H1 (cell line): ENCODE results near the gene MTMR4. TPM values are rescaled to one million over a fixed set of nuclear protein-coding genes. Genes with fewer than 3 reads are reported as not detected.

Experiments
- CTCF ChIA-PET: fragments of 300-600 bp; sonication (Branson Sonifier 250); formaldehyde crosslinking; loops from one replicate; lab custom pipeline; 2021; ENCODE audit not compliant: partially characterized antibody; lab: Charles Lee
- POLR2A ChIA-PET: fragments of 300-600 bp; sonication (Branson Sonifier 250); formaldehyde crosslinking; loops from one replicate; lab custom pipeline; 2021; ENCODE audit warnings: inconsistent platforms; ENCODE audit not compliant: partially characterized antibody; lab: Charles Lee
- DNase-seq, 2 experiments: peaks; one replicate each; pipeline versions ENCODE4 v3.0.0 to v3.0.0-alpha.2; 2010 to 2022; ENCODE audit warnings: low spot score in 2 of 2, low read depth in 1 of 2, mixed read lengths in 1 of 2
- FAIRE-seq: peaks from 2 replicates; lab custom pipeline; 2011; peaks lifted over from hg19 to GRCh38; lab: Jason Lieb, UNC
- H2AFZ ChIP-seq: 2 replicates; pipeline ENCODE4 v1.8.1; 2012; ENCODE audit warnings: low read length, inconsistent platforms
- H2AK5ac ChIP-seq: 2 replicates; pipeline ENCODE4 v1.6.1; 2013; ENCODE audit warnings: low read depth, low read length
- H2BK120ac ChIP-seq: replicated peaks from 2 replicates; pipeline ENCODE3; 2013; ENCODE audit warnings: low read depth, low read length, inconsistent platforms
- H2BK12ac ChIP-seq: 2 replicates; pipeline ENCODE4 v1.6.1; 2013; ENCODE audit warnings: low read depth, low read length
- H2BK15ac ChIP-seq: 2 replicates; pipeline ENCODE4 v1.6.1; 2013; ENCODE audit warnings: low read length
- H2BK20ac ChIP-seq: 2 replicates; pipeline ENCODE4 v1.6.1; 2013; ENCODE audit warnings: low read length
- H2BK5ac ChIP-seq: 2 replicates; pipeline ENCODE4 v1.6.1; 2013; ENCODE audit warnings: low read depth, low read length
- H3K14ac ChIP-seq: 2 replicates; pipeline ENCODE4 v1.6.1; 2013; ENCODE audit warnings: inconsistent platforms; ENCODE audit not compliant: insufficient read length
- H3K18ac ChIP-seq: 2 replicates; pipeline ENCODE4 v1.6.1; 2013; ENCODE audit warnings: low read length; ENCODE audit errors: extremely low read depth
- H3K23ac ChIP-seq: 2 replicates; pipeline ENCODE4 v1.6.1; 2013; ENCODE audit warnings: inconsistent platforms; ENCODE audit not compliant: insufficient read length
- H3K23me2 ChIP-seq: 2 replicates; pipeline ENCODE4 v1.6.1; 2013; ENCODE audit warnings: low read depth, low read length
- H3K27ac ChIP-seq: 2 replicates; pipeline ENCODE4 v1.6.1; 2011; ENCODE audit warnings: low read depth, low read length, inconsistent platforms
- H3K27me3 ChIP-seq, 4 experiments: replicated peaks in 1 of 4; 1 replicate in 1 of 4; 2 replicates in 3 of 4; pipeline versions ENCODE4 v1.6.1 to v1.8.1; 2011 to 2013; ENCODE audit warnings: low read length in 3 of 4, mild to moderate bottlenecking in 3 of 4, inconsistent platforms in 2 of 4, mixed read lengths in 2 of 4, moderate library complexity in 1 of 4; ENCODE audit not compliant: control insufficient read depth in 3 of 4, insufficient read depth in 3 of 4; ENCODE audit errors: extremely low read depth in 1 of 4
- H3K36me3 ChIP-seq, 4 experiments: 2 replicates each; pipeline versions ENCODE4 v1.6.1 to v1.8.1; 2011 to 2013; ENCODE audit warnings: mild to moderate bottlenecking in 4 of 4, low read length in 3 of 4, moderate library complexity in 2 of 4, control low read depth in 1 of 4, inconsistent platforms in 1 of 4; ENCODE audit not compliant: insufficient read depth in 4 of 4, control insufficient read depth in 2 of 4
- H3K4ac ChIP-seq: replicated peaks from 2 replicates; pipeline ENCODE3; 2013; ENCODE audit warnings: low read length, low read depth, mixed read lengths, inconsistent platforms; ENCODE audit not compliant: insufficient read length
- H3K4me1 ChIP-seq, 4 experiments: replicated peaks in 1 of 4; 1 replicate in 1 of 4; 2 replicates in 3 of 4; pipeline versions ENCODE4 v1.6.1 to v1.8.1; 2011 to 2013; ENCODE audit warnings: low read length in 3 of 4, inconsistent platforms in 2 of 4, mixed read lengths in 1 of 4; ENCODE audit not compliant: insufficient read depth in 4 of 4, control insufficient read depth in 3 of 4
- H3K4me2 ChIP-seq, 2 experiments: 2 replicates each; pipeline versions ENCODE4 v1.6.1 to v1.8.1; 2011 to 2013; ENCODE audit warnings: low read depth in 2 of 2, low read length in 2 of 2, control low read depth in 1 of 2, inconsistent platforms in 1 of 2, mild to moderate bottlenecking in 1 of 2; ENCODE audit not compliant: insufficient read depth in 1 of 2
- H3K4me3 ChIP-seq, 4 experiments: fragments of 200-600, 300-600 bp in 1 of 4; sonication (generic), shearing (Covaris generic), sonication (Bioruptor Twin) in 1 of 4; 2 replicates each; pipeline versions ENCODE4 v1.5.1 to v1.8.1; 2011 to 2016; ENCODE audit warnings: low read length in 4 of 4, low read depth in 3 of 4, control low read depth in 2 of 4, inconsistent platforms in 2 of 4, mild to moderate bottlenecking in 2 of 4, mixed read lengths in 1 of 4, moderate library complexity in 1 of 4; ENCODE audit not compliant: insufficient read depth in 2 of 4; ENCODE audit errors: extremely low read depth in 1 of 4
- H3K56ac ChIP-seq: replicated peaks from 2 replicates; pipeline ENCODE3; 2013; ENCODE audit warnings: low read depth, mild to moderate bottlenecking, mixed read lengths, low read length, inconsistent platforms; ENCODE audit not compliant: insufficient read length
- H3K79me1 ChIP-seq: 2 replicates; pipeline ENCODE4 v1.6.1; 2013; ENCODE audit warnings: low read depth, low read length, control low read depth
- H3K79me2 ChIP-seq, 2 experiments: 2 replicates each; pipeline versions ENCODE4 v1.6.1 to v1.8.1; 2012 to 2013; ENCODE audit warnings: low read length in 2 of 2, mild to moderate bottlenecking in 2 of 2, inconsistent platforms in 1 of 2; ENCODE audit not compliant: insufficient read depth in 2 of 2, control insufficient read depth in 1 of 2
- H3K9ac ChIP-seq, 4 experiments: replicated peaks in 1 of 4; 1 replicate in 1 of 4; 2 replicates in 3 of 4; pipeline versions ENCODE4 v1.6.1 to v1.8.1; 2011 to 2013; ENCODE audit warnings: low read depth in 3 of 4, low read length in 3 of 4, control low read depth in 2 of 4, mild to moderate bottlenecking in 2 of 4, moderate library complexity in 2 of 4, inconsistent platforms in 1 of 4; ENCODE audit errors: extremely low read depth in 1 of 4
- H3K9me3 ChIP-seq, 2 experiments: 2 replicates each; pipeline versions ENCODE4 v1.6.1 to v1.8.1; 2012 to 2013; ENCODE audit warnings: mild to moderate bottlenecking in 2 of 2, moderate library complexity in 2 of 2, control low read depth in 1 of 2, inconsistent platforms in 1 of 2, low read depth in 1 of 2, low read length in 1 of 2, mixed read lengths in 1 of 2; ENCODE audit not compliant: insufficient read depth in 2 of 2
- H4K20me1 ChIP-seq, 2 experiments: replicated peaks in 1 of 2; 2 replicates each; pipeline versions ENCODE3 to v1.8.1; 2011 to 2013; ENCODE audit warnings: inconsistent platforms in 2 of 2, low read length in 2 of 2, mild to moderate bottlenecking in 1 of 2; ENCODE audit not compliant: insufficient read depth in 2 of 2, control insufficient read depth in 1 of 2
- H4K5ac ChIP-seq: 2 replicates; pipeline ENCODE4 v1.6.1; 2013; ENCODE audit warnings: low read length, low read depth, mixed read lengths, inconsistent platforms; ENCODE audit not compliant: insufficient read length
- H4K8ac ChIP-seq: 2 replicates; pipeline ENCODE4 v1.8.0; 2013; ENCODE audit warnings: mild to moderate bottlenecking, moderate library complexity, low read length, inconsistent platforms; ENCODE audit not compliant: insufficient read depth; ENCODE audit errors: extremely low read depth
- H4K91ac ChIP-seq: replicated peaks from 2 replicates; pipeline ENCODE3; 2013; ENCODE audit warnings: low read length, mixed read lengths, inconsistent platforms; ENCODE audit not compliant: insufficient read length
- CBX5 ChIP-seq: fragments of 300-800, 300-1000 bp; sonication (generic); IDR thresholded peaks from 2 replicates; pipeline ENCODE4 v1.7.1; 2016; ENCODE audit warnings: antibody characterized with exemption, low read length, low read depth
- E2F6 ChIP-seq: IDR thresholded peaks from 2 replicates; pipeline ENCODE4 v1.6.1; 2012; ENCODE audit warnings: inconsistent platforms
- EGR1 ChIP-seq: IDR thresholded peaks from 2 replicates; pipeline ENCODE4 v1.6.1; 2011; ENCODE audit warnings: low read depth, low read length, borderline replicate concordance
- EZH2 ChIP-seq: fragments of 200-600 bp; sonication (generic); IDR thresholded peaks from 2 replicates; pipeline ENCODE4 v1.7.1; 2012; ENCODE audit warnings: low read depth, mild to moderate bottlenecking, moderate library complexity, low read length, inconsistent platforms; ENCODE audit not compliant: severe bottlenecking
- FOSL1 ChIP-seq: IDR thresholded peaks from 2 replicates; pipeline ENCODE4 v1.6.1; 2011; ENCODE audit warnings: mild to moderate bottlenecking, low read depth, low read length, moderate library complexity; ENCODE audit not compliant: insufficient read depth
- HDAC6 ChIP-seq: IDR thresholded peaks from one replicate; pipeline ENCODE4 v1.7.1; 2012; ENCODE audit warnings: low read depth, mild to moderate bottlenecking, inconsistent platforms, low read length, moderate library complexity
- JUND ChIP-seq: IDR thresholded peaks from 2 replicates; pipeline ENCODE4 v1.6.1; 2011; ENCODE audit warnings: mild to moderate bottlenecking, improper control_type of control experiment, low read length
- SIN3A ChIP-seq, 2 experiments: IDR thresholded peaks in 1 of 2; conservative IDR thresholded peaks in 1 of 2; 2 replicates each; pipeline ENCODE4 v1.6.1; 2011 to 2012; ENCODE audit warnings: low read length in 2 of 2, improper control_type of control experiment in 1 of 2, low read depth in 1 of 2, mild to moderate bottlenecking in 1 of 2
- SRF ChIP-seq: IDR thresholded peaks from 2 replicates; pipeline ENCODE4 v1.6.1; 2011; ENCODE audit warnings: mild to moderate bottlenecking, low read depth, low read length, moderate library complexity
- TAF7 ChIP-seq: optimal IDR thresholded peaks from 2 replicates; pipeline ENCODE3; 2011; ENCODE audit warnings: low read depth, mild to moderate bottlenecking, inconsistent platforms, low read length, moderate library complexity, borderline replicate concordance
- ZNF274 ChIP-seq: IDR thresholded peaks from 2 replicates; pipeline ENCODE4 v1.7.0; 2012; ENCODE audit warnings: low read length, borderline replicate concordance; ENCODE audit errors: extremely low read depth
- WGBS, 2 experiments: shearing (Covaris generic) in 1 of 2; methylation state at CpG; one replicate each; pipeline versions ENCODE4 v1.1.6 to v1.1.7; 2013 to 2015; ENCODE audit warnings: low lambda C conversion rate in 2 of 2, mixed read lengths in 2 of 2, inconsistent platforms in 1 of 2, low coverage in 1 of 2, missing lambda C conversion rate in 1 of 2; ENCODE audit not compliant: insufficient replicate concordance in 2 of 2, insufficient coverage in 1 of 2, insufficient read length in 1 of 2; ENCODE audit errors: extremely low coverage in 1 of 2, missing lambda C conversion rate in 1 of 2; 5-methylcytosine and 5-hydroxymethylcytosine counted together
- polyA plus RNA-seq, 7 experiments: library from polyadenylated mRNA; depleted of rRNA in 3 of 7; stranded (reverse) in 5 of 7; unstranded in 2 of 7; fragments of >200 nt in 5 of 7; fragments of 200-250 nt in 2 of 7; gene quantifications; 1 replicate in 5 of 7; 2 replicates in 1 of 7; 4 replicates in 1 of 7; pipeline versions ENCODE4 v1.2.1 to v1.2.3, GENCODE V29; 2011 to 2013; ENCODE audit warnings: missing spikeins in 2 of 7, mixed read lengths in 2 of 7
- total RNA-seq: library from RNA; stranded (reverse); fragmentation: NEBNext Ultra II Directional; extraction: Animal tissue kit (Norgen Biotek cat#: 25700); gene quantifications from 2 replicates; pipeline ENCODE4 v1.2.1, GENCODE V29; 2021
- TF ChIP-seq, protein P1 (sequence below): IDR thresholded peaks from 2 replicates; pipeline ENCODE4 v1.6.1; 2012; ENCODE audit warnings: inconsistent platforms

The MTMR4 gene
- total and polyA plus RNA-seq, 2 of the 8 experiments (the other 6 are each of a cell fraction or from before 2014, with no cell fraction given): 15.9 to 39.2 TPM

GRCh38 chr17:58488428-58488890 lies 26.0 kb downstream of the MTMR4 start:
- no peak overlapping the region for H2BK12ac ChIP-seq
- H3K27me3 ChIP-seq: no peaks in the 10 kb centered on the region
- ChIA-PET POLR2A (interaction anchor here (1.1 kb wide), 1 partner anchor 26 kb away, joined by 3 read pairs; the partner anchor contains the start of gene MTMR4), CTCF (interaction anchor here (0.9 to 1.4 kb wide), 2 partner anchors 20 to 171 kb away, joined by 3 read pairs; no protein-coding TSS in a partner anchor)
- H2BK120ac ChIP-seq: no peak overlapping the region
- H3K23ac ChIP-seq: no peak overlapping the region
- FAIRE-seq (no peak), DNase-seq (peak in 1 of 2 experiments; percentile 47)
- no peak overlapping the region for H3K14ac ChIP-seq
- H3K56ac ChIP-seq: no peak overlapping the region
- no peak overlapping the region for H2BK15ac ChIP-seq
- no peaks in the 10 kb centered on the region for H3K23me2 ChIP-seq
- no peaks in the 10 kb centered on the region for H3K4me1 ChIP-seq
- H4K8ac ChIP-seq: no peak overlapping the region
- H3K4ac ChIP-seq: no peak overlapping the region
- H4K20me1 ChIP-seq: peaks cover 0 to 2% of the 10 kb centered on the region in 2 experiments
- no peaks in the 10 kb centered on the region; the same call in 1 of the 2 replicates for H3K79me1 ChIP-seq
- no peaks in the 10 kb centered on the region for H3K79me2 ChIP-seq
- no peak overlapping the region for H2AK5ac ChIP-seq
- no peak overlapping the region for H4K91ac ChIP-seq
- H2AFZ ChIP-seq: no peak overlapping the region
- no peak overlapping the region for H3K9ac ChIP-seq
- no peaks in the 10 kb centered on the region for H3K9me3 ChIP-seq
- H3K4me3 ChIP-seq: no peak overlapping the region
- H3K36me3 ChIP-seq: peaks cover 20 to 56% (median 38%) of the 10 kb centered on the region in 4 experiments
- no peak overlapping the region for H3K27ac ChIP-seq
- 89% methylated on average over 26 of the region's 26 CpGs; no CpG with 5 or more reads in 1 of the 2 experiments for WGBS, 2 experiments
- H3K18ac ChIP-seq: no peak overlapping the region
- no peak overlapping the region for H3K4me2 ChIP-seq
- H4K5ac ChIP-seq: no peak overlapping the region
- H2BK20ac ChIP-seq: no peak overlapping the region
- no peak overlapping the region for H2BK5ac ChIP-seq
- TF ChIP-seq HDAC6 (no peak), CBX5 (no peak), E2F6 (0 out of 2 replicates have a peak, but pooled peaks have one; percentile 30), TAF7 (no peak), EZH2 (no peak), FOSL1 (no peak), JUND (no peak), EGR1 (no peak), SIN3A (conservative IDR thresholded peaks at IDR 0.05 in 1 of 2, IDR thresholded peaks at IDR 0.05 in 1 of 2; ENCODE audit: low read depth in 1 of 2, low read length in 2 of 2) (no peak), SRF (no peak), ZNF274 (no peak)
- TF ChIP-seq, protein P1, sequence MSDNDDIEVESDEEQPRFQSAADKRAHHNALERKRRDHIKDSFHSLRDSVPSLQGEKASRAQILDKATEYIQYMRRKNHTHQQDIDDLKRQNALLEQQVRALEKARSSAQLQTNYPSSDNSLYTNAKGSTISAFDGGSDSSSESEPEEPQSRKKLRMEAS: peak; percentile 26; the same call in 1 of the 2 replicates
